Activated T-helper 1 cell treated with anti-CD3 and anti-CD28 coated beads, Interleukin-12 subunit alpha, Interleukin-12 subunit beta, Interleukin-2, Interleukin-4 antibody, amounts not matched to agents 30 ng/mL and 10 ng/mL and 1 ng/mL, durations not matched to agents 14 hours and 24 hours and 36 hours (primary cell): ENCODE measurements around the gene CCDC106. TPM values are rescaled to one million over a fixed set of nuclear protein-coding genes. Genes with fewer than 3 reads are reported as not detected.
A peak's percentile ranks its signal among the peaks of the same experiment; 100 is the strongest.

Source experiments
- DNase-seq: peaks from one replicate; pipeline ENCODE4 v3.0.0; 2021; ENCODE audit warnings: low spot score
- H3K27ac Mint-ChIP-seq: one replicate; pipeline ENCODE4 v1.8.0; 2021; ENCODE audit warnings: mild to moderate bottlenecking, mixed read lengths
- H3K27me3 Mint-ChIP-seq: one replicate; pipeline ENCODE4 v1.8.0; 2022; ENCODE audit warnings: mild to moderate bottlenecking, moderate library complexity, mixed read lengths; ENCODE audit not compliant: insufficient read depth
- H3K36me3 Mint-ChIP-seq: one replicate; pipeline ENCODE4 v1.8.0; 2021; ENCODE audit warnings: low read depth, mixed read lengths
- H3K4me1 Mint-ChIP-seq: one replicate; pipeline ENCODE4 v1.8.0; 2021; ENCODE audit warnings: low read depth, mixed read lengths
- H3K4me3 Mint-ChIP-seq: one replicate; pipeline ENCODE4 v1.8.0; 2021; ENCODE audit warnings: mild to moderate bottlenecking, moderate library complexity, mixed read lengths
- H3K9me3 Mint-ChIP-seq: one replicate; pipeline ENCODE4 v1.8.0; 2021; ENCODE audit warnings: mixed read lengths
- intact Hi-C: fragments of 100-400 bp; cut with micrococcal nuclease; formaldehyde crosslinking; loops from one replicate; pipeline ENCODE4 v1.15.1; 2024
- total RNA-seq: library from RNA; stranded (reverse); gene quantifications from 2 replicates; pipeline ENCODE4 v1.2.3, GENCODE V29; 2022

The CCDC106 gene
- total RNA-seq, 1 donor from 2014 or later = 7.3 TPM

DNA sequence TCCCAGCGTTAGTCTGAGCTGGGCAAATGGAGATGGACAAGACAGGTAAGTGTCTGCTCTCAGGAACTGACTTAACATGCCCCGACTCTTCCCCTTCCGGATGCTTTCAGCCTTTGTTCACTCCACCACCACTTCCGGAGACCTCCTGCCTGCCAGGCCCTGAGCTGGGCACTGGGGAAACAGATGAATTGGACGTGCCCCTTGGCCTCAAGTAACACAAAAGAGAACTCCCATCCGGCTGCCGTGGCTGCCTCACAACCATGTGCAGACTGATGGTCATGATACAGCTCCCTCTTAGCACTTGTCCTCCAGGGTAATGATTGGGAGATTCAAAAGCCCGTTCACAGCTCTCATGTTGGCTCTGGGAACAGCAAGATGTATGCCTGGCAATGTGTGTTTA, 30.6 kb upstream of the CCDC106 start:
- H3K27ac Mint-ChIP-seq = no peak overlapping the region
- peaks cover 12% of the 10 kb centered on the region for H3K36me3 Mint-ChIP-seq
- H3K27me3 Mint-ChIP-seq = no peaks in the 10 kb centered on the region
- intact Hi-C loops = no loop called here
- no peaks in the 10 kb centered on the region for H3K9me3 Mint-ChIP-seq
- no peak for DNase-seq
- H3K4me1 Mint-ChIP-seq = peaks cover 11% of the 10 kb centered on the region
- H3K4me3 Mint-ChIP-seq = no peak overlapping the region

DNA sequence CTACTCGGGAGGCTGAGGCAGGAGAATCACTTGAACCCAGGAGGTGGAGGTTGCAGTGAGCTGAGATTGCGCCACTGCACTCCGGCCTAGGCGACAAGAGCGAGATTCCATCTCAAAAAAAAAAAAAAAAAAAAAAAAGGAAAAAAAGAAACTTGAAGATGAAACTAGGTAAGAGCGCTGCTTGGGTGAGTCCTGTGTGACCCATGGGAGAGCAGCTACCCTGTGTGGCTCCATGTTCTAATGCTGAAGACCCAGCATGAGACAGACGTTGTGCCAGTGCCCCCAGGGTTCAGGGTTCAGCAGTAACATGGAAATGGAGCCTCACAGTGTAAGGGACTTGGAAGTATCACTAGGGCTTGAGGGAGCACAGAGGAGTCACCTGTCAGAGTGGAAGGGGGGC, 29.6 kb upstream of the CCDC106 start:
- H3K4me3 Mint-ChIP-seq = no peak overlapping the region
- H3K4me1 Mint-ChIP-seq = peaks cover 13% of the 10 kb centered on the region
- H3K27me3 Mint-ChIP-seq = no peaks in the 10 kb centered on the region
- no peaks in the 10 kb centered on the region for H3K9me3 Mint-ChIP-seq
- peaks cover 10% of the 10 kb centered on the region for H3K36me3 Mint-ChIP-seq
- intact Hi-C loops = no loop called here
- DNase-seq = no peak
- no peak overlapping the region for H3K27ac Mint-ChIP-seq

DNA sequence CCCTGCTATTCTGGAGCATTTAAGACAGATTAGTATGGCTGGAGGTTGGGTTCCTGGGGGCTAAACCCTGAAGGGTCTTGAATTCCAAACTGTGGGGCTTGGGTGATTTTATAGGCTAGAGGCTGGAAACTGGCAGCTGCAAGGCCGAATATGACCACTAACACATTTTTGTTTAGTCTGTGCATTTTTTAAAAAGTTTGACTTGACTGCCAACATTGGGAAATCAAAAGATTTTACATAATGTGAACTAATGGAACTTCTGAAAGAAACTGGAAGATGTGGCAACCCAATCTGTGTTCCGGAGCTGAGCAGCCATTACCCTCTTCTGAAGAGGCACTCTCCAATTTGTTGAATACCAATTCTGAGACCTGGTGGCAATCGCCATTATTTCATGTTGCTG, 28.7 kb upstream of the CCDC106 start:
- Mint-ChIP-seq H3K4me3 (no peak overlapping the region), H3K9me3 (no peaks in the 10 kb centered on the region), H3K27ac (no peak overlapping the region), H3K36me3 (peaks cover 10% of the 10 kb centered on the region), H3K4me1 (peaks cover 21% of the 10 kb centered on the region), H3K27me3 (no peaks in the 10 kb centered on the region)
- DNase-seq = no peak
- intact Hi-C loops = no loop called here

DNA sequence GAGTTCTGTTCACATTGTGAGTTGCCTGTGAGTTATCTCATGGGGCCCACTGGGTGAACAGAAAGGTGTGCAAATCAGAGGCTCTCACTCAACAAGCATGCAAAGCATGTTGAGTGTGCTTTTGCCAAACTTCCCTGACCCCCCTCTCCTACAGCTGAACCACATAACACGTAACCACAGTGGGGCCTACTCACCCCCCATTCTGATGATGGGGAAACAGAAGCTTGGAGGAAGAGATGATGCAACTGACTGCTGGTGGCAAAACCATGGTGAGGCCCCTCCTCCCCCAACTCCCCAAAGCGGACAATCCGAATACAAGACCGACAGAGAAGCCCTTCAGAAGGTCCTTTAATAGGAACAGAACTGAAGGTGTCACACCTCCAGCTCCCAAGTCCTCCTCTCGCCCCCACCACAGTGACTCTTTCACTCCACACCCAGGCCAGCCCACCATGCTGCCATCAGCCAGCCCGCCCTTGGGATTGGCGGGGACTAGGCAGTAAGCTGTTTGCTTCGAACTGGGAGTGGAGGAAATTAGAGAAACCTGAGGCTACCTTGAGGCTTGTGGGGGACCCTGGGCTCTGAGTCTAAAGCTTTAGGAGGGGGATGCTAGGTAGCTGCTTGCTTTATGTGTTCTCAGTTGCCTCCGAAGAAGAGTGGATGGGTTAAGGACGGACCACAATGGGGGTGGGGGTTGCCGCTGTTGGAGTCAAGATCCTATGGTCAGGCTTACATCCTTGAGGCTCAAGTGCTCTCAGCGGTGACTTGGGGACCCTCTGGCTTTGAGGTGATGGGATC, 27.4 kb upstream of the CCDC106 start:
- H3K27ac Mint-ChIP-seq = no peak overlapping the region
- no peak overlapping the region for H3K4me3 Mint-ChIP-seq
- intact Hi-C loops = loop anchor here (10.0 kb wide), 1 partner anchor 536 kb away; no protein-coding TSS in a partner anchor
- DNase-seq = no peak
- no peaks in the 10 kb centered on the region for H3K9me3 Mint-ChIP-seq
- H3K4me1 Mint-ChIP-seq = peaks cover 30% of the 10 kb centered on the region
- H3K36me3 Mint-ChIP-seq = peaks cover 10% of the 10 kb centered on the region
- H3K27me3 Mint-ChIP-seq = no peaks in the 10 kb centered on the region

DNA sequence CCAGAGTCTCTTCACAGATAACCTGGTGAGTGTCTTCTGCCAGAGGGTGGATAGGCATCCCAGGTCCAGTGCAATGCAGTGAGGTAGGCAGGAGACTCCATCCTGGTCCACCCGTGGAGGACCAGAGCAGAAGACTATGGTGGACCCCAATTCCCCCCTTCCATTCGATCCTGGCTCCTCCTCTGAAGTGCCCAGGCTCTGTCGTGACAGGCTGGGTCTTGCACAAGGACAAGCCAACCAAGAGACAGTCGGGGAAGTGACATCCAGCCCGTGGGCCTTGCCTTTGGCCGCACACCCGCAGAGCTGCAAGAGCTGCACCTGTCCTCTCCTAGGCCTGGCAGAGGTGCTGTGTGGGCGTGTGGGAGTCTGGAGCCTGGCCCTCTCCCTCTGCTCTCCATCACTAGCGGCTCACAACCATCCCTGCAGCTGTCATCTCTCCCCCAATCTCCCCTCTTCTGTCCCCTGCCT, 26.8 kb upstream of the CCDC106 start:
- Mint-ChIP-seq H3K4me3 (no peak overlapping the region), H3K27me3 (peaks cover under 1% of the 10 kb centered on the region), H3K27ac (no peak overlapping the region), H3K4me1 (peaks cover 35% of the 10 kb centered on the region), H3K9me3 (no peaks in the 10 kb centered on the region), H3K36me3 (peaks cover 10% of the 10 kb centered on the region)
- intact Hi-C loops = loop anchor here (10.0 kb wide), 1 partner anchor 536 kb away; no protein-coding TSS in a partner anchor
- no peak for DNase-seq

DNA sequence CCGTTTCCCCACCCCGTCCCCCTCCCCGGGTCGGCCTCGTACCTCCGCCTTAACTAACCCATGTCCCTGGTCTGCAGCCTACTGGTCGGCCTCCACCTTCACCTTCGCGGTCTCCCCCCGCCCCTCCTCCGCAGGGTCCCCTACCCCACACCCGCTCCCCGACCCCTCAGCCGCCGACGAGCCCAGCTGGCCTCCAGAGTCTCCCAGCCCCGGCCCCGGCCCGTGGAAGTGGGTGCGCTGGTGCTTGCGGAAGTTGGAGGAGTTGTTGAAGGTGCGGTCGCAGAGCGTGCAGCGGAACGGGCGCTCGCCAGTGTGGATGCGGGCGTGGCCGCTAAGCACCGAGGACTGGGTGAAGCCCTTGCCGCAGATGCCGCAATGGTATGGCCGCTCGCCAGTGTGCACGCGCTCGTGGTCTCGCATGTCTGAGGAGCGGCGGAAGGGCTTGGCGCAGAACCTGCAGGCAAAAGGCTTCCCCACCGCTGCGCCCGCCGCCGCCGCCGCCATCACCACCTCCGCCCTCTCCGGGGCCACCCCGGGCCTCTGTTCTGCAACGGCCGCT, 26.3 kb upstream of the CCDC106 start:
- H3K9me3 Mint-ChIP-seq = no peaks in the 10 kb centered on the region
- peaks cover 40% of the 10 kb centered on the region for H3K4me1 Mint-ChIP-seq
- H3K27ac Mint-ChIP-seq = no peak overlapping the region
- H3K4me3 Mint-ChIP-seq = no peak overlapping the region
- peaks cover 7% of the 10 kb centered on the region for H3K36me3 Mint-ChIP-seq
- DNase-seq = no peak
- intact Hi-C loops = loop anchor here (10.0 kb wide), 1 partner anchor 537 kb away; no protein-coding TSS in a partner anchor
- H3K27me3 Mint-ChIP-seq = peaks cover 4% of the 10 kb centered on the region

DNA sequence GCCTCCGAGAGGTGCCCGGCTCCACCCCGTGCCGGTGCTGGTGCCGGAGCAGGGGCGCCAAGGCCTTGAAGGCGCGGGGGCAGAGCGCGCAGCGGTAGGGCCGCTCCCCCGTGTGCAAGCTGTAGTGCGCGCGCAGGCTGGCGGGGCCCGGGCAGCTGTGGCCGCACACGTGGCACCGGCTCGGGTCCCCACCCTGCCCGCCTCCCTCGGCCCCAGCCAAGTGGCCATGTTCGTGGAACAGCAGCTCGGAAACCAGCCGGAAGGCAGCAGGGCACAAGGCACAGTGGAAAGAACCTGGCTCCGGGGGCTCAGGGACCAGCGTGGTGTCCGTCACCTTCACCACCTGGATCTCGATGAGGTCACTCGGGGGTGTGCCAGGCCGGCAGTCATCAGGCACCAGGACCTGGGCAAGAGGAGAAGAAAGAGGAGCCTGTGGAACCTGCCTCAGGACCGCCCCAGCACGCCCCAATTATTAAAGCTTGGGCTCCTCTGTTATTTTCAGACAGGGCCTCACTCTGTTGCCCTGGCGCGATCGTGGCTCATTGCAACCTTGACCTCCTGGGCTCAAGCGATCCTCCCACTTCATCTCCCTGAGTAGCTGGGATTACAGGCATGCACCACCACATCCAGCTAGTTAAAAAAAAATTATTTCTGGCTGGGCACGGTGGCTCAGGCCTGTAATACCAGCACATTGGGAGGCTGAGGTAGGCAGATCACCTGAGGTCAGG, 25.6 kb upstream of the CCDC106 start:
- Mint-ChIP-seq H3K4me1 (peaks cover 46% of the 10 kb centered on the region), H3K27me3 (peaks cover 7% of the 10 kb centered on the region)

DNA sequence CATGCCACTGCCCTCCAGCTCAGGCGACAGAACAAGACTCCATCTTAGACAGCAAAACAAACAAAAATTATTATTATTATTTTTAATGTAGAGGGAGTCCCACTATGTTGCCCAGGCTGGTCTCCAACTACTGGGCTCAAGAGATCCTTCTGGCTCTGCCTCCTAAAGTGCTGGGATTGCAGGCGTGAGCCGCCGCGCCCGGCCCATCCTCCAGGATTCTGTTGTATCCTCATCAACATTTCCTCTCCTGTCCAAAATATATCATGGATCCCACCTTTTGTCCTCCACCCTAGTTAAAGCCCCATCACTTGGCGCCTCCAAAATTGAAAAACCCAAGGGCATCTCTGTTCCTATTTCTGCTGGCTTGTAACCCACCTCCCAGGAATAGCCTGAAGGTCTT, 24.9 kb upstream of the CCDC106 start:
- Mint-ChIP-seq H3K9me3 (no peaks in the 10 kb centered on the region), H3K4me3 (no peak overlapping the region), H3K27ac (no peak overlapping the region), H3K4me1 (peaks cover 46% of the 10 kb centered on the region), H3K36me3 (no peaks in the 10 kb centered on the region), H3K27me3 (peaks cover 10% of the 10 kb centered on the region)
- DNase-seq = no peak
- intact Hi-C loops = loop anchor here (10.0 kb wide), 1 partner anchor 538 kb away; no protein-coding TSS in a partner anchor

More for the DNA sequence above, 25.6 kb upstream of the CCDC106 start:
- no peaks in the 10 kb centered on the region for H3K9me3 Mint-ChIP-seq
- H3K27ac Mint-ChIP-seq = no peak overlapping the region
- intact Hi-C loops = loop anchor here (10.0 kb wide), 1 partner anchor 538 kb away; no protein-coding TSS in a partner anchor
- no peak overlapping the region for H3K4me3 Mint-ChIP-seq
- DNase-seq = no peak
- H3K36me3 Mint-ChIP-seq = peaks cover 4% of the 10 kb centered on the region

DNA sequence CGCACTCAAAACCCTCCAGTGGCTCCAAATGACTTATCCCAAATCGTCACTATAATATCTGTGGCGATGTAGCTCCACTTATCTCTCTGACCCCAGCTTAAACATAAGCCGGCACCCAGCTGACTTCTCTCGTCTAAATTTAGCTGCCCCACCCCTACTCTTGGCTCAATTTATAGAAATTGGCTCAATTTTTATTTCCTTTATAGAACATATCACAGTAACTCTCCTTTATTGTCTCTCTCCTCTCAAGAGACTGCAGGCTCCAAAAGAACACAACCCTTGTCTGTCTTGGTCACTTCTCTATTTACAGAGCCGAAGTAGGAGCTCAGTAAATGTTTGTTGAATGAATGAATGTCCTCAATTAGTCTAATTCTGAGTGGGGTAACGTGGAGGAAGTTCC, 24.5 kb upstream of the CCDC106 start:
- H3K9me3 Mint-ChIP-seq = no peaks in the 10 kb centered on the region
- intact Hi-C loops = loop anchor here (10.0 kb wide), 1 partner anchor 539 kb away; no protein-coding TSS in a partner anchor
- H3K27ac Mint-ChIP-seq = no peak overlapping the region
- H3K27me3 Mint-ChIP-seq = peaks cover 14% of the 10 kb centered on the region
- peaks cover 46% of the 10 kb centered on the region for H3K4me1 Mint-ChIP-seq
- no peak for DNase-seq
- H3K4me3 Mint-ChIP-seq = peak overlapping the region; percentile 90
- H3K36me3 Mint-ChIP-seq = no peaks in the 10 kb centered on the region

DNA sequence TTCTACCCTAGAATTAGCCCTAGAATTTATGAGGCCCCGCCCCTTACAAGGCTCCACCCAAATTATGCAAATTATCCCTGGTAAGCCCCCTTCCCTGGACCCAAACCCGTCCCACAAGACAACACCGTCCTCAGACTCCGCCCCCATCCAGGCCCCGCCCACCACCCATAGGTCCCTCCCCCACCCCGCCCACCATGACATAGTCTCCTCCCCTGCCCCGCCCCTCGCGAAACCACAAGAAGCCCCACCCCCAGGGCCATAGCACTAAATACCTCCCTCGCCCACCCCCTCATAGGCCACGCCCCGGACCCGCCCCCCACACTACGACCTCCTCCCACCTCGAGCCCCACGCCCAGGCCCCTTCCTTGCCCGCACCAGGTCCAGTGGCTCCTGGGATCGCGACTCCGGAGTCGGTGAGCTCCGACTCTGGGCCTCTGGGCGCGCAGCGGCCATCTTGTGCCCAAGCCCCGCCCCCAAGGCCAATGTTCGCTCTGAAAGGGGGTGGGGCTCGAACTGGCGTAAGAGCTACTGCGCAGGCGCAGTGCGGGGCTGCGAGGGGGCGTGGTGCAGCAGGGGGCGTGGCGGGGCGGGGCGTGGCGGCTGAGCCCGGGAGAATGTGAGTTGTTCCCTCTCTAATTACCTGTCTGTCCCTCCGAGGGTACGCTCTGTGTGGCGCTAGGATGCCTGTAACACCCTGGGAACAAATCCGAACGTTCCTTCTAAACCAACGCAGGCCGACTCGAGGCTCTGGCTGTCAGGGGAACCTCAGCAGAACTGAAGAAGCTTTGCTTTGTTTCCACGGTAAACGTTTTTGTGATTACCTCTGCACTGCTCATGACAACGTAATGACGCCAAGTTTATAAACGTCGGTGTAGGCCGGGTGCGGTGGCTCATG, 23.7 kb upstream of the CCDC106 start, which contains the start of gene ZNF784:
Gene ZNF784, minus strand, starts transcription at position 458 of the 895 bp plus-strand sequence. Its CDS starts 5 bp downstream, at position 453.
- H3K4me3 Mint-ChIP-seq = peak within 1 kb of the TSS; percentile 90
- H3K9me3 Mint-ChIP-seq = no peaks in the 10 kb centered on the region
- intact Hi-C loops = loop anchor here (1.0 to 10.0 kb wide), 10 partner anchors 19 to 1434 kb away; partner anchors contain the start of genes FIZ1, HSPBP1, PPP6R1 and ZNF628
- peak within 1 kb of the TSS; percentile 98 for H3K27ac Mint-ChIP-seq
- H3K36me3 Mint-ChIP-seq = no peaks in the 10 kb centered on the region
- peaks cover 20% of the 10 kb centered on the region for H3K27me3 Mint-ChIP-seq
- peaks cover 46% of the 10 kb centered on the region for H3K4me1 Mint-ChIP-seq
- peak; percentile 91 for DNase-seq

DNA sequence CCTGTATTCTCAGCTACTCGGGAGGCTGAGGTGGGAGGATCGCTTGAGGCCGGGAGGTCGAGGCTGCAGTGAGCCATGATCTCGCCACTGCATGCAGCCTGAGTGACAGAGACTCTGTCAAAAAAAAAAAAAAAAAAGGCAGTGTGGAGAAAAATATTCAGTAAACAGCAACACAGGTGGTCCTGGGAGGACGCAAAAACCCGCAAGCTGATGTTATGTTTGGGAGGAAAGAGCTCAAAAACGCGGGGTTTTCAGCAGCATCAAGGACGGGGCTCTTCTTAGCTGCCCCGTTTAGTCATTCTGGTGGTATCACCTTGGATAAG, 23.0 kb upstream of the CCDC106 start:
- Mint-ChIP-seq H3K27ac (peak overlapping the region; percentile 98), H3K9me3 (no peaks in the 10 kb centered on the region), H3K27me3 (peaks cover 21% of the 10 kb centered on the region), H3K36me3 (no peaks in the 10 kb centered on the region), H3K4me3 (peak overlapping the region; percentile 90), H3K4me1 (peaks cover 46% of the 10 kb centered on the region)
- intact Hi-C loops = loop anchor here (10.0 kb wide), 1 partner anchor 540 kb away; no protein-coding TSS in a partner anchor
- no peak for DNase-seq

DNA sequence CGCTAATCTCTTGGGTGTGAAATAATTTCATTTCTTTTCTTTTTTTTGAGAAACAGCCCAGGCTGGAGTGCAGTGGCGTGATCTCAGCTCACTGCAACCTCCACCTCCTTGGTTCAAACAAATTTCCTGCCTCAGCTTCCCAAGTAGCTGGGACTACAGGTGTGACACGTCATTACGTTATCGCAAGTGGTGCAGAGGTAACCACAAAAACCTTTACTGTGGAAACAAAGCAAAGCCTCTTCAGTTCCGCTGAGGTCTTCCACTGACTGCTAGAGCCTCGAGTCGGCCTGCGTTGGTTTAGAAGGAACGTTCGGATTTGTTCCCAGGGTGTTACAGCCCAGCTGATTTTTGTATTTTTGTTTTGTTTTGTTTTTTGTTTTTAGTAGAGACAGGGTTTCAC, 21.7 kb upstream of the CCDC106 start:
- peaks cover 24% of the 10 kb centered on the region for H3K27me3 Mint-ChIP-seq
- DNase-seq = peak; percentile 76
- H3K36me3 Mint-ChIP-seq = no peaks in the 10 kb centered on the region
- peak overlapping the region; percentile 75 for H3K4me3 Mint-ChIP-seq
- intact Hi-C loops = loop anchor here (1.0 to 10.0 kb wide), 4 partner anchors 8 to 542 kb away; partner anchors contain the start of genes EPN1 and ZNF580
- H3K4me1 Mint-ChIP-seq = peaks cover 35% of the 10 kb centered on the region
- no peaks in the 10 kb centered on the region for H3K9me3 Mint-ChIP-seq
- H3K27ac Mint-ChIP-seq = peak overlapping the region; percentile 87
